ENCODE results near the gene KSR2. TPM values are rescaled to one million over a fixed set of nuclear protein-coding genes. Genes with fewer than 3 reads are reported as not detected.

The KSR2 gene
- total RNA-seq, 1 donor = under 0.01 TPM

DNA sequence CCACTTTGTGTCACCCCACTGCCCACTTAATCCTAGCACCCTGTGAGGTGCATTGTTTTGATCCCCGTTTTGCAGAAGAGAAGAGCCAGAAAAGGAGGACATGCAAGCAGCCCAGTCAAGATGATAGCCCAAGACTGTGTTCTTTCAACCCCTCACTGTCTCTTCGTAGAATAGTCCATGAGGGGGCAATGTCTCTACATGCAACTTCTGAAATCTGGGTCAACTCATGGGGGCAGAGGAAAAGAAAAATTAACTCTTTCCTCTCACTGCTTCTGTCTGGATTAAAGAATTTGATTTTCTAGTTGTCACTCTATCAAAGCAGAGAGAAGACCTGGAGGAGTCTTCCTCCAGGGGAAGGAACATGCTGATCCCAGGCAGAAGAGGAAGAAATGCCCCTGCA is 377.8 kb downstream of the KSR2 start:
- no peak overlapping the region for H3K4me3 ChIP-seq (ENCODE audit: low read depth, low read length)
- DNase-seq (ENCODE audit: low read depth) = no peak
- TF ChIP-seq, protein P1, sequence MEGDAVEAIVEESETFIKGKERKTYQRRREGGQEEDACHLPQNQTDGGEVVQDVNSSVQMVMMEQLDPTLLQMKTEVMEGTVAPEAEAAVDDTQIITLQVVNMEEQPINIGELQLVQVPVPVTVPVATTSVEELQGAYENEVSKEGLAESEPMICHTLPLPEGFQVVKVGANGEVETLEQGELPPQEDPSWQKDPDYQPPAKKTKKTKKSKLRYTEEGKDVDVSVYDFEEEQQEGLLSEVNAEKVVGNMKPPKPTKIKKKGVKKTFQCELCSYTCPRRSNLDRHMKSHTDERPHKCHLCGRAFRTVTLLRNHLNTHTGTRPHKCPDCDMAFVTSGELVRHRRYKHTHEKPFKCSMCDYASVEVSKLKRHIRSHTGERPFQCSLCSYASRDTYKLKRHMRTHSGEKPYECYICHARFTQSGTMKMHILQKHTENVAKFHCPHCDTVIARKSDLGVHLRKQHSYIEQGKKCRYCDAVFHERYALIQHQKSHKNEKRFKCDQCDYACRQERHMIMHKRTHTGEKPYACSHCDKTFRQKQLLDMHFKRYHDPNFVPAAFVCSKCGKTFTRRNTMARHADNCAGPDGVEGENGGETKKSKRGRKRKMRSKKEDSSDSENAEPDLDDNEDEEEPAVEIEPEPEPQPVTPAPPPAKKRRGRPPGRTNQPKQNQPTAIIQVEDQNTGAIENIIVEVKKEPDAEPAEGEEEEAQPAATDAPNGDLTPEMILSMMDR (IDR thresholded peaks at IDR 0.05; ENCODE audit: insufficient read depth, low read length) = no peak

DNA sequence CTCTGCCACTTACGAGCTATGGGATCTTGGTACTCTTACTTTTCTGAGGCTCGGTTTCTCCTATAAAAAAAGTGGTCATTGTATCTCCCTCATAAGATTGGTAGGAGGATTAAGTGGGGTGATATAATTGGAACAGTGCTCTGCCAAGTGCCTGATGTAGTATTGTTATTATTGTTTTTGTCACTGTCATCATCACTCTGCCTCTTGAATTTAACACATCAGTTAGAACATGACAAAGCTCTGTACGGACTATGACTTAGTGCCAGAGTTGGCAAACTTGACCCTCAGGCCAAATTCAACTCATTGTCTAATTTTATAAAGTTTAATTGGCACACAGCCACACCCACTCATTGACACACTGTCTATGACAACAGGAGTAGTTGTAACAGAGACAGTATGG is 378.4 kb downstream of the KSR2 start:
- no peak overlapping the region for H3K4me3 ChIP-seq (ENCODE audit: low read depth, low read length)
- TF ChIP-seq, protein P1 (IDR thresholded peaks at IDR 0.05; ENCODE audit: insufficient read depth, low read length) = no peak
- DNase-seq (ENCODE audit: low read depth) = no peak

DNA sequence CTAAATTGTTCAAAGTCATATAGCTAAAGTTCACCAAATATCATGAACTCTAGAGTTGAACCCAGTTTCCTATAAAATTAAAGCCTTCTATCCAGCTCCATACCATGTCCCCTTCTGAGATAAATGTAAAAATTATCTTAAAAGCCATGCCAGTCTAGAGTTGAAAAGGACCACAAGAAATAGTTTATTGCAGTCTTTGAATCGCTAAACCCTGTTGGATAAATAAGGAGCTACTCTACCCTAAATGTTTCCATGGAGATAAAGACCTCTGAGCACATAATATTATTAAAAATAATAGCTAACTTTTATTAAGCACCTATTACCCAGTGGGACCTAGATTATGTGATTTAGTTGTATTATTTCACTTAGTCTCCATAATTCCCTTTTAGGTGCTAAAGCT is 379.8 kb downstream of the KSR2 start:
- TF ChIP-seq, protein P1 (IDR thresholded peaks at IDR 0.05; ENCODE audit: insufficient read depth, low read length) = no peak

GRCh38 chr12:117587631-117588287 is 381.0 kb downstream of the KSR2 start:
- TF ChIP-seq, protein P1 (IDR thresholded peaks at IDR 0.05; ENCODE audit: insufficient read depth, low read length) = peak; percentile 51
- no peak overlapping the region for H3K4me3 ChIP-seq (ENCODE audit: low read depth, low read length)
- peak; percentile 1 for DNase-seq (ENCODE audit: low read depth)

More for the DNA sequence above, 379.8 kb downstream of the KSR2 start:
- DNase-seq (ENCODE audit: low read depth) = no peak
- H3K4me3 ChIP-seq (ENCODE audit: low read depth, low read length) = no peak overlapping the region

DNA sequence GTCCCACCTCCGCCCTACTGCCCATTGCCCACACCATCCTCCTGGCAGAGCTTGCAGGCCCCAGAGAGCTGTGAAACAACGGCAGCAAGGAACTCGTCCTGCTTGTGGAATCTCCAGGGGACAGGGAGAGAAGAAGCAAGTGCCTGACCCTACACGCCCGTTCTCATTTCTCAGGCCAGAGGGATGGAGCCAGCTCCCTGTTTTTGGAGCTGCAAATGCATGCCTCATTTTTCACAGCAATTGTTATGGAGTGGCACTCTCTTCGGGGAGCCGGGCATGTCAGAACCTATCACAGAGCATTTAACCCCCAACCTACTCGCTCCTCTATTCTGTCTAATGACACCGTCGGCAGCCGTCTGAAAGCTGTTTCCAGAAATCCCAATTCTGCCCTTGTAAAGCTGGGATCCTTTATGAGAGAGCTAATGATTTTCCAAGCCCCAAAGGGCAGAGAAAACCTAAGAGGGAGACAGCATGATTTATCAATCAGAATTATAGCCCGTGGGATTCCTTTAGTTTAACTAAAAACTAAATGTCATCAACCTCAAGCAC is 385.0 kb downstream of the KSR2 start:
- DNase-seq (ENCODE audit: low read depth) = no peak
- H3K4me3 ChIP-seq (ENCODE audit: low read depth, low read length) = no peak overlapping the region
- TF ChIP-seq, protein P1 (IDR thresholded peaks at IDR 0.05; ENCODE audit: insufficient read depth, low read length) = no peak

DNA sequence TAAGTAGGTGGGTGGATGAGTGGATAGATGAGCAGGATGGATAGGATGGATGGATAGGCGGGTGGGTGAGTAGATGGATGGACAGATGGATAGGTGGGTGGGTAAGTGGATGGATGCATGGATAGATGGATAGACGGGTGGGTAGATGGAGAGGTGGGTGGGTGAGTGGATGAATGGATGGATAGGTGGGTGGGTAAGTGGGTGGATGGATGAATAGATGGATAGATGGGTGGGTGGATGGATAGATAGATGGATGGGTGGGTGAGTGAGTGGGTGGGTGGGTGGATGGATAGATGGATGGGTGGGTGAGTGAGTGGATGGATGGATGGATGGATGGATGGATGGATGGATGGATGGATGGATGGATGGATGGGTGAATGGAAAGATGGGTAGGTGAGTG is 385.7 kb downstream of the KSR2 start:
- H3K4me3 ChIP-seq (ENCODE audit: low read depth, low read length) = no peak overlapping the region
- no peak for DNase-seq (ENCODE audit: low read depth)
- TF ChIP-seq, protein P1 (IDR thresholded peaks at IDR 0.05; ENCODE audit: insufficient read depth, low read length) = no peak
